ENCODE data around the gene KCNK5. TPM values are rescaled to one million over a fixed set of nuclear protein-coding genes. Genes with fewer than 3 reads are reported as not detected.
A peak's percentile ranks its signal among the peaks of the same experiment; 100 is the strongest.

KCNK5 gene
- total and polyA plus RNA-seq, 12 donors = 0.06 to 1.1 (median 0.25) TPM; not detected in 1

DNA sequence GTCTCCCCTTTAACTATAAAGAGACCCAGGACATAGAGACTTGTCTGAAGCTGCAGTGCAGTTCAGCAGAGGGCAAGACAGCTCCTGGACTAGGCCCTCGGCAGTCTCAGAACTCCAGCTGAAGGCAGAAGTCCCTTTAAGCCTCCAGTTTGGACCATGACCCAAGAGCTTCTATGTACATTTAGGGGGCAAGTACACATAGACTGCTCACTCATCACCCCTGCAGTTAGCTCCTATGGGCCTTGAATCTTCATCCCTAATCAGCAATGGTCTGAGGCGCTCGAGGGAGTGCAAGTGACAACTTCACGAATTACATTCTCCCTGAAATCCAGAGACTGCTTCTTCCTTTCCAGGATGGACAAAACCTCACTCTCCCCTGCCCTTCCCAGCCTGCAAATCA is 47.4 kb downstream of the KCNK5 start:
- H3K27me3 ChIP-seq = no peaks in the 10 kb centered on the region
- no peak for ATAC-seq
- H3K36me3 ChIP-seq = no peaks in the 10 kb centered on the region
- 79 to 83% methylated on average over 4 of the region's 4 CpGs for WGBS, 2 donors
- TF ChIP-seq, protein P1, sequence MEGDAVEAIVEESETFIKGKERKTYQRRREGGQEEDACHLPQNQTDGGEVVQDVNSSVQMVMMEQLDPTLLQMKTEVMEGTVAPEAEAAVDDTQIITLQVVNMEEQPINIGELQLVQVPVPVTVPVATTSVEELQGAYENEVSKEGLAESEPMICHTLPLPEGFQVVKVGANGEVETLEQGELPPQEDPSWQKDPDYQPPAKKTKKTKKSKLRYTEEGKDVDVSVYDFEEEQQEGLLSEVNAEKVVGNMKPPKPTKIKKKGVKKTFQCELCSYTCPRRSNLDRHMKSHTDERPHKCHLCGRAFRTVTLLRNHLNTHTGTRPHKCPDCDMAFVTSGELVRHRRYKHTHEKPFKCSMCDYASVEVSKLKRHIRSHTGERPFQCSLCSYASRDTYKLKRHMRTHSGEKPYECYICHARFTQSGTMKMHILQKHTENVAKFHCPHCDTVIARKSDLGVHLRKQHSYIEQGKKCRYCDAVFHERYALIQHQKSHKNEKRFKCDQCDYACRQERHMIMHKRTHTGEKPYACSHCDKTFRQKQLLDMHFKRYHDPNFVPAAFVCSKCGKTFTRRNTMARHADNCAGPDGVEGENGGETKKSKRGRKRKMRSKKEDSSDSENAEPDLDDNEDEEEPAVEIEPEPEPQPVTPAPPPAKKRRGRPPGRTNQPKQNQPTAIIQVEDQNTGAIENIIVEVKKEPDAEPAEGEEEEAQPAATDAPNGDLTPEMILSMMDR (IDR thresholded peaks at IDR 0.05) = no peak
- H3K4me1 ChIP-seq = no peaks in the 10 kb centered on the region
- H3K9me3 ChIP-seq = peaks cover 0 to 16% (median 7%) of the 10 kb centered on the region in 11 donors
- H3K27ac ChIP-seq = no peak overlapping the region
- no peak for DNase-seq
- intact Hi-C loops (cut with DNase I) = no loop called here
- H3K4me3 ChIP-seq = no peak overlapping the region

DNA sequence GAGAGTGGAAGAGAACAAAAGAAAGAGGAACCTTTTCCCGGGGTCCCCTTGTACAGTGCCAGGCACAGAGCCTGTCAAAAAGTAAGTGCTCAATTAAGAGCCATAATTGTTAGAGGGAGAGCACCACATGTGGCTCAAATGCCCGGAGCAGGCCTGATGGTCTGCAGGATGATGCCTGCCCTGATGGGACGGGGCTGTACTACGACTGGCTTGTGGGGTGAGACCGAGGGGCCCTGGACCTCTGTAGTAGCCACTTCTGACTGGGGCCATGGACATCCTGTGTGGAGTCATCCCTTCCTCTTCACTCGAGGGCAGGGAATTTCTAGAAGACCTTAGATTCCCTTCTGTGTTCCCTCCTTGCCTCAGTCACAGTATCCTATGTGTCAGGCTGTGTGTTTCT is 47.9 kb downstream of the KCNK5 start:
- Histone ChIP-seq H3K27me3 (no peaks in the 10 kb centered on the region), H3K27ac (no peak overlapping the region), H3K9me3 (peaks cover 0 to 21% (median 9%) of the 10 kb centered on the region in 11 donors), H3K4me3 (no peak overlapping the region), H3K36me3 (no peaks in the 10 kb centered on the region), H3K4me1 (no peaks in the 10 kb centered on the region)
- intact Hi-C loops (cut with DNase I) = no loop called here
- TF ChIP-seq, protein P1 (IDR thresholded peaks at IDR 0.05) = no peak
- 86% methylated on average over 6 of the region's 6 CpGs for WGBS, 2 donors
- DNase-seq (no peak), ATAC-seq (no peak)

DNA sequence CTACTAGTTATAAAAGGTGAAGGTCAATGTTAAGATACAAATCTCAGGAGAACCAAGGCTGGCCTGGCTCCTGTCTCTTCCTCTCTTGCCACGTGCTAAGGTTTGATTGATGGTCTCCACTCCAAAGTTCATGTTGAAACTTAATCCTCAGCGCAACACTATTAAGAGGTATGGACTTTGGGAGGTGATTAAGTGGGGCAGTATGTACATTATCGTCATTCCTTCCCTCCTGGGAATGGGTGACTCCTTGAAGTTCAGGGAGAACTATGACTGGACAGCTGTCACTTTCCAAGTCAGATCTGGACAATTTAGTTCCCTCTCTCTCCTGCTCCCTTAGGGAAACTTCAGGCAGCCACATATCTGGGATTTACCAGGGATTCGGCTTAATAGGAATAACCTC is 50.5 kb downstream of the KCNK5 start:
- TF ChIP-seq, protein P1 (IDR thresholded peaks at IDR 0.05) = no peak
- WGBS, 2 donors = 72 to 78% methylated on average over 4 of the region's 4 CpGs

DNA sequence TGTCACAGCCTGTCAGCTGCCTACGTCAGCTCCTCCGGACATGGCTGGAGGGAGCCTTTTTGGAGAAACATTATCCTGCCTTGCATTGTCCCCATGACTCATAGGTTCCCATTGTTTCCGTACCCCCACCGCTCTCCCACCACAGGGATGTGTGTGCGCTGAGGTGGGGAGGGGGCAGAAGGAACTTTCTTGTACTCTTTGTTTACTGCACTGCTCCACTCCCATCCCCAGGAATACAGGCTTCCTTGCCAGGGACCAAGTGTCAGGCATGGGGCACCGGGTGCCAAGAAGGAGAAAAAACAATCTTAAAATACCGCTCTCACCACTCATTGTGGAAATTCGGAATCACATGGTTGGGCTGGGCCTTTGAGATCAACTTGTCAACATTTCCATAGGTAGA is 51.0 kb downstream of the KCNK5 start:
- Histone ChIP-seq H3K4me1 (no peaks in the 10 kb centered on the region), H3K36me3 (no peaks in the 10 kb centered on the region), H3K4me3 (no peak overlapping the region), H3K9me3 (peaks cover 0 to 22% (median 9%) of the 10 kb centered on the region in 11 donors), H3K27me3 (peaks cover 0 to 2% (median 0%) of the 10 kb centered on the region in 7 donors), H3K27ac (no peak overlapping the region)
- TF ChIP-seq, protein P1 (IDR thresholded peaks at IDR 0.05) = no peak
- intact Hi-C loops (cut with DNase I) = no loop called here
- WGBS, 2 donors = 72 to 74% methylated on average over 8 of the region's 8 CpGs
- DNase-seq (no peak), ATAC-seq (peak in 2 of 8 donors; percentile 38 to 77)

More for the DNA sequence above, 50.5 kb downstream of the KCNK5 start:
- Histone ChIP-seq H3K27ac (no peak overlapping the region), H3K4me1 (no peaks in the 10 kb centered on the region), H3K27me3 (no peaks in the 10 kb centered on the region), H3K4me3 (no peak overlapping the region), H3K36me3 (no peaks in the 10 kb centered on the region), H3K9me3 (peaks cover 0 to 22% (median 9%) of the 10 kb centered on the region in 11 donors)
- no peak for ATAC-seq
- no peak for DNase-seq
- intact Hi-C loops (cut with DNase I) = no loop called here

Measured in heart right ventricle (tissue), 16 donors.